MM.1S (cell line): Measurements from ENCODE around the gene P4HA1.
A peak's percentile ranks its signal among the peaks of the same experiment; 100 is the strongest.

ENCODE experiments used
- EZH2 ChIP-seq: fragments of 300-600 bp; sonication (generic); optimal IDR thresholded peaks from 2 replicates; pipeline ENCODE3; 2017; ENCODE audit warnings: low read depth, mild to moderate bottlenecking, antibody characterized with exemption, low read length, mixed read lengths
- EZH2phosphoT487 ChIP-seq: fragments of 300-600 bp; sonication (generic); IDR thresholded peaks from 2 replicates; pipeline ENCODE4 v1.6.1; 2018; ENCODE audit warnings: antibody characterized with exemption, low read length
- TF ChIP-seq, protein P1 (sequence below): fragments of 300-600 bp; sonication (generic); IDR thresholded peaks from 2 replicates; pipeline ENCODE4 v1.5.1; 2016; ENCODE audit warnings: antibody characterized with exemption, low read length, mixed read lengths

DNA sequence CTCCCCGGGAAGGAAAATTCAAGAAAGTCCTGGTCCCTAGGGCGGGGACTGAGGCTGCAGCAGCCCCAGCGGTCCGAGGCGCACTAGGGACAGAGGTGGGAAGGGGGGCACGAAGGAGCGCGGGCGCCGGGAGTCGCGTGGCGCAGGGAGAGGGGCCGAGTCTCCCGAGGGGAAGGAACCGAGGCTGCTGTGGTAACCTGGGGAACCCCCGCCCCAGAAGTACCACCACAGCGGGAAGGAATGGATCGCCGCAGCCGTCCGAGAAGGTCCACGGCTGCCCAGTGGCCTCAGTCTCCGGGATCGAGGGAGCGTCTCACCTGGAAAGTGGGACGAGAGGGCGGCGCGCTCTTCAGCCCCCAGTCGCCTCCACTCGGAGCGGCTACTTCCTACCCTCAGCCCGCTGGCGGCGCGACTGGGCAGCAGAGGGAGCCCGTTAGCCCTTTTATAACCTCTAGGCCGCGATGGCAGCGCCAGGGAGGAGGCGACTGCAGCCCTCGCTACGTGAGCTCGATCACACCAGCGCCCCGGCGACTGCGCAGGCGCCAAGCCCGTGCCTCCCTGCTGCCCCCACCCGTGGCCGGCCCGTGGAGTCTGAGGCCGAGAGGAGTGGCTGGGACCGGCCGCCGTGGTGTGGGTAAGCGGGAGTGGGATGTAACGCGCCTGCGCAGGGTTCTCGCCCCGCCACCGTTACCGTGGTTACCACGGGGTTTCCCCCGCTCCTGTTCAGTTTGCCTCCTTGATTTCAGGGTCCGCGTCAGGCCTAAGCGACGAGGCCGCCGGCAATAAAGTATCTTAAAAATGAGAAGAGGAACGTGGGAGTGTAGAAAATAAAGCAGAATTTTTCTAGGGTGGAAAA lies at the start of gene P4HA1:
- TF ChIP-seq EZH2phosphoT487 (no peak), EZH2 (no peak)
- TF ChIP-seq, protein P1, sequence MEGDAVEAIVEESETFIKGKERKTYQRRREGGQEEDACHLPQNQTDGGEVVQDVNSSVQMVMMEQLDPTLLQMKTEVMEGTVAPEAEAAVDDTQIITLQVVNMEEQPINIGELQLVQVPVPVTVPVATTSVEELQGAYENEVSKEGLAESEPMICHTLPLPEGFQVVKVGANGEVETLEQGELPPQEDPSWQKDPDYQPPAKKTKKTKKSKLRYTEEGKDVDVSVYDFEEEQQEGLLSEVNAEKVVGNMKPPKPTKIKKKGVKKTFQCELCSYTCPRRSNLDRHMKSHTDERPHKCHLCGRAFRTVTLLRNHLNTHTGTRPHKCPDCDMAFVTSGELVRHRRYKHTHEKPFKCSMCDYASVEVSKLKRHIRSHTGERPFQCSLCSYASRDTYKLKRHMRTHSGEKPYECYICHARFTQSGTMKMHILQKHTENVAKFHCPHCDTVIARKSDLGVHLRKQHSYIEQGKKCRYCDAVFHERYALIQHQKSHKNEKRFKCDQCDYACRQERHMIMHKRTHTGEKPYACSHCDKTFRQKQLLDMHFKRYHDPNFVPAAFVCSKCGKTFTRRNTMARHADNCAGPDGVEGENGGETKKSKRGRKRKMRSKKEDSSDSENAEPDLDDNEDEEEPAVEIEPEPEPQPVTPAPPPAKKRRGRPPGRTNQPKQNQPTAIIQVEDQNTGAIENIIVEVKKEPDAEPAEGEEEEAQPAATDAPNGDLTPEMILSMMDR = peak; percentile 70
